Measurements from ENCODE around the gene TMEM41B.

DNA sequence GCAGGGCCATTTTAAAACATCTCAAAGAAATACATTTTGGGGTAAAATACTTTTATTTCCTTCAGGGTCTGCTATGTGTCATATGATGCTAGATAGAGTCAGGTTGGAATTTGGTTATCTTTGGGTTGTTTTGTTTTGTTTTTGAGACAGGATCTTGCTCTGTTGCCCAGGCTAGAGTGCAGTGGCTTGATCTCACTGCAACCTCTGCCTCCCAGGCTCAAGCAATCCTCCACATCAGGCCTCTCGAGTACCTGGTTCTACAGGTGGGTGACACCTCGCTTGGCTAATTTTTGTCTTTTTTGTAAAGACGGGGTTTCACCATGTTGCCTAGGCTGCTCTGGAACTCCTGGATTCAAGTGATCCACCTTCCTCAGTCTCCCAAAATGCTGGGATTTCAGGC, 66.5 kb downstream of the TMEM41B start:
- TF ChIP-seq RFX5 (IDR thresholded peaks at IDR 0.05; ENCODE audit: low read depth, low read length): no peak
- TF ChIP-seq POLR2A (IDR thresholded peaks at IDR 0.05; ENCODE audit: low read depth, low read length): no peak
- TF ChIP-seq, protein P1, sequence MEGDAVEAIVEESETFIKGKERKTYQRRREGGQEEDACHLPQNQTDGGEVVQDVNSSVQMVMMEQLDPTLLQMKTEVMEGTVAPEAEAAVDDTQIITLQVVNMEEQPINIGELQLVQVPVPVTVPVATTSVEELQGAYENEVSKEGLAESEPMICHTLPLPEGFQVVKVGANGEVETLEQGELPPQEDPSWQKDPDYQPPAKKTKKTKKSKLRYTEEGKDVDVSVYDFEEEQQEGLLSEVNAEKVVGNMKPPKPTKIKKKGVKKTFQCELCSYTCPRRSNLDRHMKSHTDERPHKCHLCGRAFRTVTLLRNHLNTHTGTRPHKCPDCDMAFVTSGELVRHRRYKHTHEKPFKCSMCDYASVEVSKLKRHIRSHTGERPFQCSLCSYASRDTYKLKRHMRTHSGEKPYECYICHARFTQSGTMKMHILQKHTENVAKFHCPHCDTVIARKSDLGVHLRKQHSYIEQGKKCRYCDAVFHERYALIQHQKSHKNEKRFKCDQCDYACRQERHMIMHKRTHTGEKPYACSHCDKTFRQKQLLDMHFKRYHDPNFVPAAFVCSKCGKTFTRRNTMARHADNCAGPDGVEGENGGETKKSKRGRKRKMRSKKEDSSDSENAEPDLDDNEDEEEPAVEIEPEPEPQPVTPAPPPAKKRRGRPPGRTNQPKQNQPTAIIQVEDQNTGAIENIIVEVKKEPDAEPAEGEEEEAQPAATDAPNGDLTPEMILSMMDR (conservative IDR thresholded peaks at IDR 0.05; ENCODE audit: low read depth, low read length): no peak
- no peak for TF ChIP-seq CEBPB (IDR thresholded peaks at IDR 0.05; ENCODE audit: low read depth, low read length)
- TF ChIP-seq BHLHE40 (IDR thresholded peaks at IDR 0.05; ENCODE audit: low read depth, low read length): no peak
- no peak for TF ChIP-seq NFE2L2 (IDR thresholded peaks at IDR 0.05; ENCODE audit: low read depth, low read length)
- no peak for TF ChIP-seq SMC3 (IDR thresholded peaks at IDR 0.05; ENCODE audit: low read depth, low read length)
